ENCODE data around the gene TUBA4B. TPM values are rescaled to one million over a fixed set of nuclear protein-coding genes. Genes with fewer than 3 reads are reported as not detected.
A peak's percentile ranks its signal among the peaks of the same experiment; 100 is the strongest.
"Not testable (repeated sequence)": the region's sequence is repeated elsewhere in the genome, so short reads cannot be mapped to it uniquely, and the experiment has no call there.

Gene TUBA4B
- total and polyA plus RNA-seq, 8 donors, result 0.50 to 6.0 (median 3.4) TPM; not detected in 1

DNA sequence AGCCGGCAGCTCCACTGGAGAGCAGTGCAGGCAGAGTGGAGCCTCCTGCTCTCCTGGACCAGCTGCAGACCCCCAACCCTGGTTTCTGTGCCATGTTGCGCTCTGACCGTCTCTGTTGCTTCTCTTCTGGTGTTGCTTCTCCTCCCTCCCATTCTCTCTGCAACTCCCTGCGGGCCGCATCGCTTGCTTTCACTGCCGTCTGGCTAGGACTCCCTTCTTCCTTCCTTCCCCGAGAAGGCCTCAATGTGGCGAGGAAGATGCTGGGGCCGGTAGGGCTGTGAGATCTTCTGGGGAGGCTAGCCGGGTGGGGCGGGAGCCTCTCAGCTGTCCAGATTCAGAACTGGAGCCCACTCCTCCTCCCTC is 32.3 kb downstream of the TUBA4B start:
- intact Hi-C loops (cut with DNase I), result no loop called here
- Histone ChIP-seq H3K27ac (no peak overlapping the region), H3K4me1 (peaks cover 0 to 12% of the 10 kb centered on the region in 2 donors), H3K9me3 (no peaks in the 10 kb centered on the region), H3K27me3 (no peaks in the 10 kb centered on the region), H3K36me3 (peaks cover 0 to 60% of the 10 kb centered on the region in 2 donors), H3K4me3 (no peak overlapping the region)
- TF ChIP-seq, protein P1, sequence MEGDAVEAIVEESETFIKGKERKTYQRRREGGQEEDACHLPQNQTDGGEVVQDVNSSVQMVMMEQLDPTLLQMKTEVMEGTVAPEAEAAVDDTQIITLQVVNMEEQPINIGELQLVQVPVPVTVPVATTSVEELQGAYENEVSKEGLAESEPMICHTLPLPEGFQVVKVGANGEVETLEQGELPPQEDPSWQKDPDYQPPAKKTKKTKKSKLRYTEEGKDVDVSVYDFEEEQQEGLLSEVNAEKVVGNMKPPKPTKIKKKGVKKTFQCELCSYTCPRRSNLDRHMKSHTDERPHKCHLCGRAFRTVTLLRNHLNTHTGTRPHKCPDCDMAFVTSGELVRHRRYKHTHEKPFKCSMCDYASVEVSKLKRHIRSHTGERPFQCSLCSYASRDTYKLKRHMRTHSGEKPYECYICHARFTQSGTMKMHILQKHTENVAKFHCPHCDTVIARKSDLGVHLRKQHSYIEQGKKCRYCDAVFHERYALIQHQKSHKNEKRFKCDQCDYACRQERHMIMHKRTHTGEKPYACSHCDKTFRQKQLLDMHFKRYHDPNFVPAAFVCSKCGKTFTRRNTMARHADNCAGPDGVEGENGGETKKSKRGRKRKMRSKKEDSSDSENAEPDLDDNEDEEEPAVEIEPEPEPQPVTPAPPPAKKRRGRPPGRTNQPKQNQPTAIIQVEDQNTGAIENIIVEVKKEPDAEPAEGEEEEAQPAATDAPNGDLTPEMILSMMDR (IDR thresholded peaks at IDR 0.05), result no peak
- no peak for DNase-seq
- no peak for ATAC-seq

DNA sequence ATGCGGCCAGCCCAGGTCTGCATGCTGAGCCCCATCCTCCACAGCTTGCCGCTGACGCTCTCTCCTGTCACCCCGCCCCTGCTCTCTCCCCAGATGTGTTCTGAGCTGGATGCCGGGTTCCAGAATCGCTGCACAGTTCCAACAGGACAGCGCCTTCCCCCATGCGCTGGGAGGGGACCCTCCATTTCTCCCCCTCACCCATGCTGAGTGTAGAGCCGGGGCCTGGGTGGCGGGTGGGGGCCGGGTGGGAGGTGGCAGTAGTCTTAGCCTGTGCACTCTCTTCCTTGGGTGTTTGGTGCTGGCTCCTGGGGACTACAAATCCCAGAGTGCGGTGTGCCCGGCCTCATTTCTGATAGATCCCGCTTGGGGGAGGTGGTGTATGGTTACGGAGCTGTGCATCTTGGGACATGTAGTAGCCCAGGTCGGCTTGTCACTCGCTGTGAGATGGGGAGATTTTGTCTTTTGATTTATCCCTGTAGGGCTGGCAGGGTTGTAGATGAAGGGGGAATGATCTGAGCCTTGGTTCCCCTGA is 32.9 kb downstream of the TUBA4B start:
- no peaks in the 10 kb centered on the region for H3K27me3 ChIP-seq
- DNase-seq (peak in 1 of 4 donors; percentile 21), ATAC-seq (no peak)
- H3K9me3 ChIP-seq, result no peaks in the 10 kb centered on the region
- H3K4me3 ChIP-seq, result no peak overlapping the region
- intact Hi-C loops (cut with DNase I), result no loop called here
- no peak overlapping the region for H3K27ac ChIP-seq
- peaks cover 0 to 59% of the 10 kb centered on the region in 2 donors for H3K36me3 ChIP-seq
- peaks cover 0 to 6% of the 10 kb centered on the region in 2 donors for H3K4me1 ChIP-seq
- TF ChIP-seq, protein P1 (IDR thresholded peaks at IDR 0.05), result no peak

DNA sequence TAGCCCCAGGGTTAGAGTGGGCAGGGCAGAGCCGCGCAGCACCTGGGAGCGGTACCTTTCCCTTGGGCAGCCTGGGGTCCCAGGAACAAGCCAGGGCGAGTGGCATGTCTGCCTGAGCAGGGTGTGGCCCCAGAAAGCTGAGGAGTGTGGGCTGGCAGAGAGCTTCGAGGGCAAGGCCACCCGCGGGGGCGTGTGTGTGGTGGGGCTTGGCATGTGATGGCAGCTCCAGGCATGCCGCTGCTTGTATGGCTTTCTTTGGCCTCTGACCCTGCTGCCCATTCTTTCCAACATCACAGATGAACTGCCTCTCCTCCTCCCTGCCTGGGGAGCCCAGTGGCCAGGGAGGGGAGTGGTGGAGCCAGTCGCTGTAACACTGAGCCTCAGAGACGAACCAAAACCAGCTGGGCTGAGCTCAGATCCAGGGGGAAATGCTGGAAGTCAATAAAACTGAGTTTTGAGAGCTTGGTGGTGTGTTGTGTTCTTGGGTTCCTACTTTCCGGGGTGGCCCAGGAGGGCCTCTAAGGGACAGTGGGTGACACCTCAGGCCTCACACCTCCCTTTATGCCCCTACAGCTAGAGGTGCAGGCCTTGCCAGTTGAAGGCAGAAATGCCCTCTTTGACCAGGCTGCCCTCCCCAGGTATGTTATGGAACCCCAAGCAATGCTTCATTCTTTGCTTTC is 33.5 kb downstream of the TUBA4B start:
- ATAC-seq (no peak), DNase-seq (no peak)
- Histone ChIP-seq H3K27me3 (no peaks in the 10 kb centered on the region), H3K4me1 (no peaks in the 10 kb centered on the region), H3K27ac (no peak overlapping the region), H3K36me3 (peaks cover 0 to 53% of the 10 kb centered on the region in 2 donors), H3K9me3 (no peaks in the 10 kb centered on the region), H3K4me3 (no peak overlapping the region)
- TF ChIP-seq, protein P1 (IDR thresholded peaks at IDR 0.05), result no peak
- intact Hi-C loops (cut with DNase I), result no loop called here

DNA sequence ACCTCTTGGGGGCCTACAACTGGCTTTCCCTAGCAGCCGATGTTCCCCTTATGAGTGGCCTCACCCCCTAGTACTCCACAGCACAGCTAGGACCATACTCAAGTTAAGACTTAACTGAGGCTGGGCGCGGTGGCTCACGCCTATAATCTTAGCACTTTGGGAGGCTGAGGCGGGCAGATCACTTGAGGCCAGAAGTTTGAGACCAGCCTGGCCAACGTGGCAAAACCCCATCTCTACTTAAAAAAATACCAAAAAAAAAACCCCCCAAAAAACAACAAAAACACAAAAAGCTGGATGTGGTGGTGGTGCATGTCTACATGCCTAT is 34.0 kb downstream of the TUBA4B start:
- intact Hi-C loops (cut with DNase I); H3K4me1 ChIP-seq; H3K27ac ChIP-seq; H3K27me3 ChIP-seq; H3K9me3 ChIP-seq; H3K4me3 ChIP-seq; ATAC-seq; DNase-seq: not testable (repeated sequence)
- H3K36me3 ChIP-seq, result peaks cover 0 to 48% of the 10 kb centered on the region in 2 donors

DNA sequence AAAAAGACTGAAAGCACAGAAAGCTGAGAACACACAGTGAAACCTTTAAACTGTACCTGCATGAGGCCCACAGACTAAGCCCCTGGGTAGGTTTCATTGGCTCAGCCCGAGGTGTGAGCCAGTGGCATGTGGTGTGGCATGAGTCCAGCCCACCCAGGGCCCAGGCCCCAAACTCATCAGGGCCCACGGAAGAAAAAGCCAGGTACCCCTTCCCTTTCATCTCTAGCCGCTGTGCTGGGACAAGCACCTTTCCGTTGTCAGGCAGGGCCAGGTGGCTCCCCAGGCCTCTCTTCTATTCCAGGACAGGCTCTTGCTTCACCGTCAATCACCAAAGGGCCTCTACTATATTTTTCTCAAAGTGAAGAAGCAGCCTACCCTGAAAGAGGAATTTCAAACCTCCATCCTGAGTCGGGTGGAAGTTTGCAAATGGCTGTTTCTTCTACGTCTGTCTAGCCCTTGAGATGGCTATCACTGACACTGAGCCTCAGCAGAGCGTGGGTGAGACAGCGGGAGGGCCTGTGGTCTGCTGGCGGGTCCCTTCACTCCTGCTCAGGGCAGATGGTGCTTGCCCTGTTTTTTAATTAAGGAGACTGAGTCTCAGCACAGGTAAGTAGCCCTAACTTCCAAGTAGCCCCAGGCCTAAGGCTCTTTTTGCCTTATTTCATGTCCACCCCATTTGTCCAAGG is 34.7 kb downstream of the TUBA4B start:
- Histone ChIP-seq H3K4me3 (no peak overlapping the region), H3K9me3 (no peaks in the 10 kb centered on the region), H3K27me3 (no peaks in the 10 kb centered on the region), H3K27ac (no peak overlapping the region), H3K4me1 (no peaks in the 10 kb centered on the region), H3K36me3 (peaks cover 0 to 41% of the 10 kb centered on the region in 2 donors)
- ATAC-seq, result no peak
- TF ChIP-seq, protein P1 (IDR thresholded peaks at IDR 0.05), result no peak
- no peak for DNase-seq
- intact Hi-C loops (cut with DNase I), result no loop called here
